H9 (cell line): Measurements from ENCODE around the gene OAF. TPM values are rescaled to one million over a fixed set of nuclear protein-coding genes. Genes with fewer than 3 reads are reported as not detected.
A peak's percentile ranks its signal among the peaks of the same experiment; 100 is the strongest.

Experiments
- DNase-seq: peaks from one replicate; pipeline ENCODE4 v3.0.0-alpha.2; 2017
- H2AFZ ChIP-seq: one replicate; pipeline ENCODE4 v1.6.1; 2013; ENCODE audit warnings: mild to moderate bottlenecking, low read length, control low read depth, moderate library complexity
- H2AK5ac ChIP-seq: 2 replicates; pipeline ENCODE4 v1.6.1; 2013; ENCODE audit warnings: low read length, control low read depth, mixed read lengths; ENCODE audit not compliant: insufficient read length
- H2BK120ac ChIP-seq: one replicate; pipeline ENCODE4 v1.6.1; 2013; ENCODE audit warnings: low read depth, mild to moderate bottlenecking, low read length, control low read depth, inconsistent platforms; ENCODE audit not compliant: poor library complexity, severe bottlenecking
- H2BK12ac ChIP-seq: 2 replicates; pipeline ENCODE4 v1.6.1; 2013; ENCODE audit warnings: low read length, control low read depth, mixed read lengths, low read depth; ENCODE audit not compliant: insufficient read length
- H2BK15ac ChIP-seq: 2 replicates; pipeline ENCODE4 v1.6.1; 2013; ENCODE audit warnings: low read depth, low read length, control low read depth
- H2BK20ac ChIP-seq: one replicate; pipeline ENCODE4 v1.6.1; 2013; ENCODE audit warnings: low read depth, mild to moderate bottlenecking, low read length, control low read depth, inconsistent platforms; ENCODE audit not compliant: poor library complexity, severe bottlenecking
- H2BK5ac ChIP-seq: 2 replicates; pipeline ENCODE4 v1.6.1; 2013; ENCODE audit warnings: low read length, control low read depth, mixed read lengths; ENCODE audit not compliant: insufficient read length
- H3K14ac ChIP-seq: 2 replicates; pipeline ENCODE4 v1.6.1; 2013; ENCODE audit warnings: low read length, control low read depth; ENCODE audit not compliant: insufficient read depth
- H3K18ac ChIP-seq: 2 replicates; pipeline ENCODE4 v1.6.1; 2013; ENCODE audit warnings: low read depth, mild to moderate bottlenecking, mixed read lengths, low read length, control low read depth; ENCODE audit not compliant: insufficient read length
- H3K23ac ChIP-seq: 2 replicates; pipeline ENCODE4 v1.6.1; 2013; ENCODE audit warnings: low read length, control low read depth, mixed read lengths, low read depth; ENCODE audit not compliant: insufficient read length
- H3K23me2 ChIP-seq: 2 replicates; pipeline ENCODE4 v1.6.1; 2013; ENCODE audit warnings: low read depth, mild to moderate bottlenecking, mixed read lengths, low read length, control low read depth; ENCODE audit not compliant: insufficient read length, poor library complexity, severe bottlenecking
- H3K27ac ChIP-seq: 2 replicates; pipeline ENCODE4 v1.5.1; 2013; ENCODE audit warnings: low read length, control low read depth, mixed read lengths, low read depth; ENCODE audit not compliant: insufficient read length
- H3K27me3 ChIP-seq: 2 replicates; pipeline ENCODE4 v1.6.1; 2013; ENCODE audit warnings: low read length, control low read depth, inconsistent platforms; ENCODE audit not compliant: insufficient read depth
- H3K4ac ChIP-seq: 2 replicates; pipeline ENCODE4 v1.6.1; 2013; ENCODE audit warnings: low read depth, mild to moderate bottlenecking, control low read depth, inconsistent platforms, low read length, moderate library complexity
- H3K4me1 ChIP-seq: 2 replicates; pipeline ENCODE4 v1.6.1; 2013; ENCODE audit warnings: low read length, control low read depth, inconsistent platforms; ENCODE audit not compliant: insufficient read depth
- H3K4me2 ChIP-seq: 2 replicates; pipeline ENCODE4 v1.6.1; 2013; ENCODE audit warnings: low read length, control low read depth, mixed read lengths; ENCODE audit not compliant: insufficient read length, insufficient read depth
- H3K56ac ChIP-seq: 2 replicates; pipeline ENCODE4 v1.6.1; 2013; ENCODE audit warnings: low read depth, mild to moderate bottlenecking, mixed read lengths, low read length, control low read depth; ENCODE audit not compliant: insufficient read length
- H3K79me1 ChIP-seq: 2 replicates; pipeline ENCODE4 v1.6.1; 2013; ENCODE audit warnings: low read depth, mild to moderate bottlenecking, moderate library complexity, low read length, control low read depth, inconsistent platforms; ENCODE audit not compliant: insufficient read depth, poor library complexity, severe bottlenecking
- H3K79me2 ChIP-seq: 2 replicates; pipeline ENCODE4 v1.6.1; 2013; ENCODE audit warnings: low read length, control low read depth, inconsistent platforms; ENCODE audit not compliant: insufficient read depth
- H3K9ac ChIP-seq: 2 replicates; pipeline ENCODE4 v1.6.1; 2013; ENCODE audit warnings: low read length, control low read depth, mixed read lengths; ENCODE audit not compliant: insufficient read length; ENCODE audit errors: extremely low read depth
- H3K9me3 ChIP-seq: one replicate; pipeline ENCODE4 v1.6.1; 2013; ENCODE audit warnings: low read depth, low read length, inconsistent platforms; ENCODE audit not compliant: control insufficient read depth
- H3T11ph ChIP-seq: one replicate; pipeline ENCODE4 v1.6.1; 2013; ENCODE audit warnings: mild to moderate bottlenecking, low read length, control low read depth, inconsistent platforms
- H4K20me1 ChIP-seq: one replicate; pipeline ENCODE4 v1.6.1; 2013; ENCODE audit not compliant: control insufficient read depth, insufficient read length, insufficient read depth
- H4K5ac ChIP-seq: 2 replicates; pipeline ENCODE4 v1.6.1; 2013; ENCODE audit warnings: low read depth, mild to moderate bottlenecking, mixed read lengths, low read length, control low read depth; ENCODE audit not compliant: insufficient read length
- H4K8ac ChIP-seq: replicated peaks from 2 replicates; pipeline ENCODE4 v1.6.1; 2013; ENCODE audit warnings: low read length, control low read depth, mixed read lengths, low read depth; ENCODE audit not compliant: insufficient read length
- H4K91ac ChIP-seq: 2 replicates; pipeline ENCODE4 v1.6.1; 2013; ENCODE audit warnings: low read depth, mild to moderate bottlenecking, moderate library complexity, mixed read lengths, low read length, control low read depth; ENCODE audit not compliant: insufficient read length
- H3K27ac Mint-ChIP-seq, 3 experiments: 2 replicates in 2 of 3; 3 replicates in 1 of 3; pipeline ENCODE4 v1.8.0; 2020 to 2021; ENCODE audit warnings: mixed read lengths in 3 of 3, mild to moderate bottlenecking in 1 of 3, moderate library complexity in 1 of 3
- H3K27me3 Mint-ChIP-seq: 2 replicates; pipeline ENCODE4 v1.8.0; 2021; ENCODE audit warnings: low read depth, mild to moderate bottlenecking, moderate library complexity, mixed read lengths
- H3K36me3 Mint-ChIP-seq, 3 experiments: 2 replicates in 2 of 3; 3 replicates in 1 of 3; pipeline ENCODE4 v1.8.0; 2020 to 2021; ENCODE audit warnings: low read depth in 3 of 3, mixed read lengths in 3 of 3; ENCODE audit not compliant: insufficient read depth in 1 of 3
- H3K4me1 Mint-ChIP-seq, 2 experiments: 2 replicates each; pipeline ENCODE4 v1.8.0; 2020; ENCODE audit warnings: mixed read lengths in 2 of 2
- H3K4me3 Mint-ChIP-seq, 2 experiments: 2 replicates in 1 of 2; 3 replicates in 1 of 2; pipeline ENCODE4 v1.8.0; 2020 to 2021; ENCODE audit warnings: mild to moderate bottlenecking in 2 of 2, mixed read lengths in 2 of 2, moderate library complexity in 1 of 2
- H3K9me3 Mint-ChIP-seq, 2 experiments: 2 replicates in 1 of 2; 3 replicates in 1 of 2; pipeline ENCODE4 v1.8.0; 2020; ENCODE audit warnings: mild to moderate bottlenecking in 2 of 2, mixed read lengths in 2 of 2, moderate library complexity in 1 of 2
- CTCF ChIP-seq: fragments of 200-600 bp; sonication (generic); conservative IDR thresholded peaks from 3 replicates; pipeline ENCODE4 v1.8.0; 2021; ENCODE audit warnings: antibody characterized with exemption, mild to moderate bottlenecking
- WGBS: extraction: QIAGEN DNeasy Blood & Tissue Kit; methylation state at CpG from one replicate; pipeline ENCODE4 v1.1.7; 2013; ENCODE audit warnings: missing lambda C conversion rate, low lambda C conversion rate, mixed read lengths; ENCODE audit not compliant: insufficient read length; ENCODE audit errors: extremely low coverage; 5-methylcytosine and 5-hydroxymethylcytosine counted together
- total RNA-seq: library from RNA; stranded (reverse); gene quantifications from 2 replicates; pipeline ENCODE4 v1.2.1, GENCODE V29; 2021

Gene OAF
- total RNA-seq, 1 experiment from 2014 or later, result 1.1 TPM

- Histone ChIP-seq H3K27ac (no peak overlapping the region), H3K23ac (no peak overlapping the region), H3K9ac (no peak overlapping the region), H3K23me2 (peaks cover 6% of the 10 kb centered on the region), H3K79me1 (no peaks in the 10 kb centered on the region), H4K8ac (no peak overlapping the region), H2BK15ac (no peak overlapping the region), H4K91ac (no peak overlapping the region), H2BK120ac (no peak overlapping the region), H3K14ac (no peak overlapping the region), H2BK12ac (no peak overlapping the region), H3K18ac (no peak overlapping the region), H3K27me3 (peaks cover 2% of the 10 kb centered on the region; the same call in 1 of the 2 replicates), H3T11ph (no peak overlapping the region), H4K5ac (no peak overlapping the region), H3K56ac (no peak overlapping the region), H3K9me3 (no peaks in the 10 kb centered on the region), H3K4ac (no peak overlapping the region), H2AFZ (no peak overlapping the region), H2BK5ac (no peak overlapping the region), H2BK20ac (no peak overlapping the region), H3K4me2 (no peak overlapping the region), H3K4me1 (peaks cover 4% of the 10 kb centered on the region; the same call in 1 of the 2 replicates), H3K79me2 (no peaks in the 10 kb centered on the region), H2AK5ac (no peak overlapping the region), H4K20me1 (no peaks in the 10 kb centered on the region)
- Mint-ChIP-seq H3K4me3 (peak overlapping the region; percentile 57 to 79; a peak in 4 of 5 replicates), H3K36me3 (no peaks in the 10 kb centered on the region), H3K27ac (no peak overlapping the region), H3K9me3 (no peaks in the 10 kb centered on the region; a peak in 1 of 5 replicates), H3K4me1 (peaks cover 39% of the 10 kb centered on the region in 2 experiments), H3K27me3 (peaks cover 86% of the 10 kb centered on the region)
- DNase-seq, result no peak
- no peak for TF ChIP-seq CTCF
- no CpG with 5 or more reads among the region's 2 CpGs for WGBS
Observed at GRCh38 chr11:120240866-120241265, 30.0 kb downstream of the OAF start.
